ENCODE results near the gene SMYD3. TPM values are rescaled to one million over a fixed set of nuclear protein-coding genes. Genes with fewer than 3 reads are reported as not detected.

Gene SMYD3
- total RNA-seq, 1 donor from 2014 or later, result 22.3 TPM

- H3K4me3 ChIP-seq, result no peak overlapping the region
- H3K27me3 ChIP-seq, result no peaks in the 10 kb centered on the region
- no peak for DNase-seq (ENCODE audit: extremely low spot score in 2 of 2)
- no peaks in the 10 kb centered on the region for H3K36me3 ChIP-seq
- intact Hi-C loops (cut with DNase I), result no loop called here
- TF ChIP-seq, protein P1, sequence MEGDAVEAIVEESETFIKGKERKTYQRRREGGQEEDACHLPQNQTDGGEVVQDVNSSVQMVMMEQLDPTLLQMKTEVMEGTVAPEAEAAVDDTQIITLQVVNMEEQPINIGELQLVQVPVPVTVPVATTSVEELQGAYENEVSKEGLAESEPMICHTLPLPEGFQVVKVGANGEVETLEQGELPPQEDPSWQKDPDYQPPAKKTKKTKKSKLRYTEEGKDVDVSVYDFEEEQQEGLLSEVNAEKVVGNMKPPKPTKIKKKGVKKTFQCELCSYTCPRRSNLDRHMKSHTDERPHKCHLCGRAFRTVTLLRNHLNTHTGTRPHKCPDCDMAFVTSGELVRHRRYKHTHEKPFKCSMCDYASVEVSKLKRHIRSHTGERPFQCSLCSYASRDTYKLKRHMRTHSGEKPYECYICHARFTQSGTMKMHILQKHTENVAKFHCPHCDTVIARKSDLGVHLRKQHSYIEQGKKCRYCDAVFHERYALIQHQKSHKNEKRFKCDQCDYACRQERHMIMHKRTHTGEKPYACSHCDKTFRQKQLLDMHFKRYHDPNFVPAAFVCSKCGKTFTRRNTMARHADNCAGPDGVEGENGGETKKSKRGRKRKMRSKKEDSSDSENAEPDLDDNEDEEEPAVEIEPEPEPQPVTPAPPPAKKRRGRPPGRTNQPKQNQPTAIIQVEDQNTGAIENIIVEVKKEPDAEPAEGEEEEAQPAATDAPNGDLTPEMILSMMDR (IDR thresholded peaks at IDR 0.05), result no peak
- no peak for TF ChIP-seq POLR2A (IDR thresholded peaks at IDR 0.05)
- no peaks in the 10 kb centered on the region for H3K9me3 ChIP-seq
- no peaks in the 10 kb centered on the region for H3K4me1 ChIP-seq
- no peak overlapping the region for H3K27ac ChIP-seq
Observed at GRCh38 chr1:246351721-246352120, 155.4 kb downstream of the SMYD3 start.

DNA sequence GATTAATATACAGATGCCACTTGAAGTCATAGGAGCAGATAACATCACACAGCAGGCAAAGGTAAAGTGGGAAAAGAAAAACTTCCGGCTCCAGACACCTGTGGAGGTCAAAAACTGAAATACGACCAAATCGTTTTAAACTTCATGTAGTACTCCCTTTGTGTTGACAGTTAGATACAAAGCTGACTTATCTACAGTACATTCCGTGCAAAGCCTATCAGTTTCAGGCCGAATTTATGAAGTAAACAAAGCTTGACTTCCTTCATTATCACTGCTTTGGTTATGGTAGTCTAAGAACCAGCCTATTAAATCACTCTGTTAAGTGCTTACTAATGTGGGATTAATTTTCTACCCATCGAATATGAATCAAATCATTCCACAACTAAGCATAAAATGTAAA lies 156.3 kb downstream of the SMYD3 start:
- intact Hi-C loops (cut with DNase I), result no loop called here
- DNase-seq (ENCODE audit: extremely low spot score in 2 of 2), result no peak
- no peak overlapping the region for H3K4me3 ChIP-seq
- no peaks in the 10 kb centered on the region for H3K36me3 ChIP-seq
- H3K9me3 ChIP-seq, result no peaks in the 10 kb centered on the region
- H3K27ac ChIP-seq, result no peak overlapping the region
- TF ChIP-seq POLR2A (IDR thresholded peaks at IDR 0.05) (no peak), POLR2AphosphoS5 (IDR thresholded peaks at IDR 0.05; ENCODE audit: insufficient read depth in 1 of 2, low read depth in 1 of 2) (no peak)
- TF ChIP-seq, protein P1 (IDR thresholded peaks at IDR 0.05), result no peak
- no peaks in the 10 kb centered on the region for H3K27me3 ChIP-seq
- no peaks in the 10 kb centered on the region for H3K4me1 ChIP-seq

- Histone ChIP-seq H3K27me3 (no peaks in the 10 kb centered on the region), H3K9me3 (no peaks in the 10 kb centered on the region), H3K4me1 (no peaks in the 10 kb centered on the region), H3K27ac (no peak overlapping the region), H3K4me3 (no peak overlapping the region), H3K36me3 (no peaks in the 10 kb centered on the region)
- no peak for DNase-seq (ENCODE audit: extremely low spot score in 2 of 2)
- intact Hi-C loops (cut with DNase I), result no loop called here
- TF ChIP-seq, protein P1 (IDR thresholded peaks at IDR 0.05), result no peak
- TF ChIP-seq POLR2A (IDR thresholded peaks at IDR 0.05) (no peak), POLR2AphosphoS5 (IDR thresholded peaks at IDR 0.05; ENCODE audit: insufficient read depth in 1 of 2, low read depth in 1 of 2) (no peak)
Observed at GRCh38 chr1:246343937-246344336, 163.1 kb downstream of the SMYD3 start.

- no peak for DNase-seq (ENCODE audit: extremely low spot score in 2 of 2)
- Histone ChIP-seq H3K27ac (no peak overlapping the region), H3K4me3 (no peak overlapping the region), H3K27me3 (no peaks in the 10 kb centered on the region), H3K4me1 (no peaks in the 10 kb centered on the region), H3K9me3 (no peaks in the 10 kb centered on the region), H3K36me3 (no peaks in the 10 kb centered on the region)
- TF ChIP-seq, protein P1 (IDR thresholded peaks at IDR 0.05), result no peak
- TF ChIP-seq POLR2AphosphoS5 (IDR thresholded peaks at IDR 0.05; ENCODE audit: insufficient read depth in 1 of 2, low read depth in 1 of 2) (no peak), POLR2A (IDR thresholded peaks at IDR 0.05) (no peak)
- intact Hi-C loops (cut with DNase I), result no loop called here
Observed at GRCh38 chr1:246343251-246343650, 163.8 kb downstream of the SMYD3 start.

GRCh38 chr1:246338546-246338945 lies 168.5 kb downstream of the SMYD3 start:
- TF ChIP-seq POLR2A (IDR thresholded peaks at IDR 0.05) (no peak), POLR2AphosphoS5 (IDR thresholded peaks at IDR 0.05; ENCODE audit: insufficient read depth in 1 of 2, low read depth in 1 of 2) (no peak)
- TF ChIP-seq, protein P1 (IDR thresholded peaks at IDR 0.05), result no peak
- H3K4me1 ChIP-seq, result no peaks in the 10 kb centered on the region
- H3K36me3 ChIP-seq, result no peaks in the 10 kb centered on the region
- H3K27me3 ChIP-seq, result no peaks in the 10 kb centered on the region
- intact Hi-C loops (cut with DNase I), result no loop called here
- no peaks in the 10 kb centered on the region for H3K9me3 ChIP-seq
- no peak overlapping the region for H3K27ac ChIP-seq
- no peak overlapping the region for H3K4me3 ChIP-seq
- DNase-seq (ENCODE audit: extremely low spot score in 2 of 2), result no peak
